ENCODE results near the gene MOCS1. TPM values are rescaled to one million over a fixed set of nuclear protein-coding genes. Genes with fewer than 3 reads are reported as not detected.
"Not testable (repeated sequence)": the region's sequence is repeated elsewhere in the genome, so short reads cannot be mapped to it uniquely, and the experiment has no call there.

MOCS1 gene
- total and polyA plus RNA-seq, 3 experiments from 2014 or later, result 0.53 to 0.78 (median 0.77) TPM

- H3K4me3 ChIP-seq (ENCODE audit: low read length); H3K4me3 Mint-ChIP-seq; POLR2A ChIA-PET; DNase-seq; H3K27ac ChIP-seq (ENCODE audit: low read depth, low read length); H3K27me3 ChIP-seq (ENCODE audit: insufficient read depth, low read length, poor library complexity, severe bottlenecking); H3K9me3 ChIP-seq (ENCODE audit: low read length); CTCF ChIA-PET; H3K4me1 ChIP-seq (ENCODE audit: insufficient read depth, low read length); H3K9me3 Mint-ChIP-seq; H3K36me3 Mint-ChIP-seq; H3K4me1 Mint-ChIP-seq; H3K27me3 Mint-ChIP-seq; H3K27ac Mint-ChIP-seq; H3K36me3 ChIP-seq (ENCODE audit: insufficient read depth, low read length): not testable (repeated sequence)
Observed at GRCh38 chr6:39972717-39973116, 38.5 kb upstream of the MOCS1 start.

- H3K27me3 Mint-ChIP-seq; H3K4me1 ChIP-seq (ENCODE audit: insufficient read depth, low read length); H3K9me3 Mint-ChIP-seq; H3K36me3 Mint-ChIP-seq; H3K4me3 ChIP-seq (ENCODE audit: low read length); H3K27ac ChIP-seq (ENCODE audit: low read depth, low read length); CTCF ChIA-PET; H3K4me3 Mint-ChIP-seq; H3K36me3 ChIP-seq (ENCODE audit: insufficient read depth, low read length); H3K9me3 ChIP-seq (ENCODE audit: low read length); H3K27me3 ChIP-seq (ENCODE audit: insufficient read depth, low read length, poor library complexity, severe bottlenecking); H3K4me1 Mint-ChIP-seq; H3K27ac Mint-ChIP-seq; DNase-seq; POLR2A ChIA-PET: not testable (repeated sequence)
Observed at GRCh38 chr6:39971131-39971530, 36.9 kb upstream of the MOCS1 start.

DNA sequence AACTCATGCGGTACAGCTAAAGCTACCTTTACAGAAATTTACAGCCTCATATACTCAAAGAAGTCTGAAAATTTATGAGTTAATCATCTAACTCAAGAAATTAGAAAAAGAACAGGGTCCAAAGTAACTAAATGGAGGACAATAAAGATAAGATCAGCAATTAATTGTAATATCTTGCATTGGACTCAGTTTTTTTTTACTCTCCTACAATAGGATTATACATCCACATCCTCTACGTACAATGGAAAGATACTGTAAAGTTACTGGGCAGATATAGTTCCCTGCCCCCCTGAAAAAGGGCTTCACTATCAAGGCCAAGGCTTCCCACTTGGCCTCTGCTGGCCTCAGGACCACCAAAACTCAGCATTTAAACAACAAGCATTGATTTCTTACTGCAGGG lies 31.5 kb upstream of the MOCS1 start:
- no peak overlapping the region for H3K4me3 ChIP-seq (ENCODE audit: low read length)
- H3K27ac Mint-ChIP-seq, result no peak overlapping the region
- no peak for DNase-seq
- ChIA-PET POLR2A (no interaction called here), CTCF (no interaction called here)
- no peaks in the 10 kb centered on the region for H3K36me3 Mint-ChIP-seq
- no peak overlapping the region for H3K4me3 Mint-ChIP-seq
- H3K27me3 ChIP-seq (ENCODE audit: insufficient read depth, low read length, poor library complexity, severe bottlenecking), result no peaks in the 10 kb centered on the region
- peaks cover 0 to 15% of the 10 kb centered on the region in 2 donors for H3K27me3 Mint-ChIP-seq
- no peak overlapping the region for H3K27ac ChIP-seq (ENCODE audit: low read depth, low read length)
- H3K9me3 ChIP-seq (ENCODE audit: low read length), result no peaks in the 10 kb centered on the region
- H3K36me3 ChIP-seq (ENCODE audit: insufficient read depth, low read length), result no peaks in the 10 kb centered on the region
- H3K4me1 Mint-ChIP-seq, result no peaks in the 10 kb centered on the region
- no peaks in the 10 kb centered on the region for H3K9me3 Mint-ChIP-seq
- H3K4me1 ChIP-seq (ENCODE audit: insufficient read depth, low read length), result no peaks in the 10 kb centered on the region

DNA sequence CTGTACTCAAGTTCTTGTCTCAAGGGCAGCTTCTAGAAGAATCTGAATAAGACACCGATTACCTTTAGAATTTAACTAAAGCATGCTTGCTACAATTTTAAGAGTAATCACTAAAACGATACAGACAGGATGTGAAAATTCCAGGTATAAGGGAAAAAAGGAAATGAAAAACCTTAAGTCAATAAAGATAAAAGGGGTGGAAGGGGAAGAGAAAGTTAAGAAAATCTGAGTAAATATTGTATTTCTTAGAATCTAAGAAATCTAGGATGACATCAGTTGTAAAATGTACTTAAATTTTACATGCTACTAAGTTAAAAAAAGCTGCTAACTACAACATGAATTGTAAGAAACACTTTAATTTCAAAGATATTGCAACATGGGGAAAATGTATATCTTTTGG lies 30.3 kb upstream of the MOCS1 start:
- Mint-ChIP-seq H3K4me3 (no peak overlapping the region), H3K9me3 (peaks cover 0 to 2% (median 0%) of the 10 kb centered on the region in 5 donors), H3K27me3 (peaks cover 0 to 15% of the 10 kb centered on the region in 2 donors), H3K4me1 (no peaks in the 10 kb centered on the region), H3K27ac (no peak overlapping the region), H3K36me3 (no peaks in the 10 kb centered on the region)
- no peaks in the 10 kb centered on the region for H3K4me1 ChIP-seq (ENCODE audit: insufficient read depth, low read length)
- H3K27me3 ChIP-seq (ENCODE audit: insufficient read depth, low read length, poor library complexity, severe bottlenecking), result no peaks in the 10 kb centered on the region
- H3K9me3 ChIP-seq (ENCODE audit: low read length), result no peaks in the 10 kb centered on the region
- DNase-seq, result no peak
- no peak overlapping the region for H3K27ac ChIP-seq (ENCODE audit: low read depth, low read length)
- POLR2A ChIA-PET, result no interaction called here
- CTCF ChIA-PET, result no interaction called here
- no peaks in the 10 kb centered on the region for H3K36me3 ChIP-seq (ENCODE audit: insufficient read depth, low read length)
- no peak overlapping the region for H3K4me3 ChIP-seq (ENCODE audit: low read length)

GRCh38 chr6:39964094-39964493 lies 29.8 kb upstream of the MOCS1 start:
- no peak for DNase-seq
- H3K36me3 ChIP-seq (ENCODE audit: insufficient read depth, low read length), result no peaks in the 10 kb centered on the region
- no peak overlapping the region for H3K4me3 ChIP-seq (ENCODE audit: low read length)
- no peaks in the 10 kb centered on the region for H3K27me3 ChIP-seq (ENCODE audit: insufficient read depth, low read length, poor library complexity, severe bottlenecking)
- Mint-ChIP-seq H3K4me1 (no peaks in the 10 kb centered on the region), H3K27me3 (peaks cover 0 to 18% of the 10 kb centered on the region in 2 donors), H3K36me3 (no peaks in the 10 kb centered on the region), H3K9me3 (peaks cover 0 to 2% (median 0%) of the 10 kb centered on the region in 5 donors), H3K27ac (no peak overlapping the region), H3K4me3 (no peak overlapping the region)
- no peak overlapping the region for H3K27ac ChIP-seq (ENCODE audit: low read depth, low read length)
- ChIA-PET CTCF (no interaction called here), POLR2A (no interaction called here)
- no peaks in the 10 kb centered on the region for H3K4me1 ChIP-seq (ENCODE audit: insufficient read depth, low read length)
- no peaks in the 10 kb centered on the region for H3K9me3 ChIP-seq (ENCODE audit: low read length)

GRCh38 chr6:39962831-39963230 lies 28.6 kb upstream of the MOCS1 start:
- Mint-ChIP-seq H3K9me3 (peaks cover 0 to 2% (median 0%) of the 10 kb centered on the region in 5 donors), H3K27ac (no peak overlapping the region), H3K36me3 (no peaks in the 10 kb centered on the region), H3K27me3 (peaks cover 0 to 18% of the 10 kb centered on the region in 2 donors), H3K4me3 (no peak overlapping the region), H3K4me1 (no peaks in the 10 kb centered on the region)
- H3K9me3 ChIP-seq (ENCODE audit: low read length), result no peaks in the 10 kb centered on the region
- no peak for DNase-seq
- H3K27ac ChIP-seq (ENCODE audit: low read depth, low read length), result no peak overlapping the region
- CTCF ChIA-PET, result no interaction called here
- no peaks in the 10 kb centered on the region for H3K27me3 ChIP-seq (ENCODE audit: insufficient read depth, low read length, poor library complexity, severe bottlenecking)
- H3K4me3 ChIP-seq (ENCODE audit: low read length), result no peak overlapping the region
- POLR2A ChIA-PET, result no interaction called here
- H3K36me3 ChIP-seq (ENCODE audit: insufficient read depth, low read length), result no peaks in the 10 kb centered on the region
- H3K4me1 ChIP-seq (ENCODE audit: insufficient read depth, low read length), result no peaks in the 10 kb centered on the region

DNA sequence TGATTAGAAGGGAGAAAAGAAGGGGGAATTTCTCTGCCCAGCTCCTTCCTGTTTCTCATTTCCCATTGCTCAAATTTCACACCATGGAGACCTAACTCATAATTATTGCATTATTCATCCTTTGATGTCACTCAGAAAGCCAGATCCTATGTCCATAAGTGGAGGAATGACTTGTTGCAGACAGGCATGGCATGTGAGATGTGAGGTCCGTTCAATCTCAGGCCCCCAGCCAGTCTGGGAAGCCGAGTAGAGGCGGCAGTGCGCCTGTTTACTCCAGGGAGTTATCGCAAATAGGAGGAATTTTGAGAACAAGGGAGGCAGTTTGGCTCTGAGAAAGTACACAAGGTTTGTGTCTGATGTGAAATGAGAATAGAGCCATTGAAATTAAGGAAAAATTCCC lies 26.9 kb upstream of the MOCS1 start:
- H3K9me3 Mint-ChIP-seq, result peaks cover 0 to 2% (median 0%) of the 10 kb centered on the region in 5 donors
- H3K4me1 Mint-ChIP-seq, result no peaks in the 10 kb centered on the region
- POLR2A ChIA-PET, result no interaction called here

GRCh38 chr6:39958947-39959346 lies 24.7 kb upstream of the MOCS1 start:
- DNase-seq, result no peak
- Histone ChIP-seq H3K36me3 (ENCODE audit: insufficient read depth, low read length) (no peaks in the 10 kb centered on the region), H3K27ac (ENCODE audit: low read depth, low read length) (no peak overlapping the region), H3K9me3 (ENCODE audit: low read length) (no peaks in the 10 kb centered on the region), H3K27me3 (ENCODE audit: insufficient read depth, low read length, poor library complexity, severe bottlenecking) (no peaks in the 10 kb centered on the region), H3K4me3 (ENCODE audit: low read length) (no peak overlapping the region), H3K4me1 (ENCODE audit: insufficient read depth, low read length) (no peaks in the 10 kb centered on the region)
- H3K4me3 Mint-ChIP-seq, result no peak overlapping the region
- peaks cover 2 to 10% of the 10 kb centered on the region in 2 donors for H3K27me3 Mint-ChIP-seq
- ChIA-PET CTCF (no interaction called here), POLR2A (no interaction called here)
- H3K36me3 Mint-ChIP-seq, result no peaks in the 10 kb centered on the region
- H3K9me3 Mint-ChIP-seq, result peaks cover 0 to 10% (median 0%) of the 10 kb centered on the region in 5 donors
- no peak overlapping the region for H3K27ac Mint-ChIP-seq
- H3K4me1 Mint-ChIP-seq, result no peaks in the 10 kb centered on the region

More for the DNA sequence above, 26.9 kb upstream of the MOCS1 start:
- Mint-ChIP-seq H3K4me3 (no peak overlapping the region), H3K27ac (no peak overlapping the region), H3K27me3 (peaks cover 0 to 18% of the 10 kb centered on the region in 2 donors), H3K36me3 (no peaks in the 10 kb centered on the region)
- H3K4me1 ChIP-seq (ENCODE audit: insufficient read depth, low read length), result no peaks in the 10 kb centered on the region
- H3K9me3 ChIP-seq (ENCODE audit: low read length), result no peaks in the 10 kb centered on the region
- no peak overlapping the region for H3K27ac ChIP-seq (ENCODE audit: low read depth, low read length)
- no peaks in the 10 kb centered on the region for H3K36me3 ChIP-seq (ENCODE audit: insufficient read depth, low read length)
- no peak overlapping the region for H3K4me3 ChIP-seq (ENCODE audit: low read length)
- H3K27me3 ChIP-seq (ENCODE audit: insufficient read depth, low read length, poor library complexity, severe bottlenecking), result no peaks in the 10 kb centered on the region
- CTCF ChIA-PET, result no interaction called here
- DNase-seq, result no peak

DNA sequence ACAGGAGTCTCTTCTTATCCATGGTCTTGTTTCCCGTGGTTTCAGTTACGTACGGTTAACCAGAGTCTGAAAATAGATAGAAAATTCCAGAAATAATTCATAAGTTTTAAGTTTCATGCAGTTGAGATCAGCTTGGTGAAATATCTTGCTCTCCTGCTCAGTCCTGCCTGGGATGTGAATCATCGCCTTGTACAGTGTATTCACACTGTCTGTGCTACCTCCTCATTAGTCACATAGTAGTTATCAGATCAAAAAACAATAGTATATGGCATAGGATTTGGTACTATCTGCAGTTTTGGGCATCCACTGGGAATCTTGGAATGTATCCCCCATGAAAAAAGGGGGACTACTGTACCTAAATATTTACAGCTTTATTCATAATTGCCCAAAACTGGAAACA lies 22.7 kb upstream of the MOCS1 start:
- no peak overlapping the region for H3K27ac Mint-ChIP-seq
- Histone ChIP-seq H3K4me1 (ENCODE audit: insufficient read depth, low read length) (no peaks in the 10 kb centered on the region), H3K36me3 (ENCODE audit: insufficient read depth, low read length) (no peaks in the 10 kb centered on the region), H3K27me3 (ENCODE audit: insufficient read depth, low read length, poor library complexity, severe bottlenecking) (no peaks in the 10 kb centered on the region), H3K27ac (ENCODE audit: low read depth, low read length) (no peak overlapping the region), H3K4me3 (ENCODE audit: low read length) (no peak overlapping the region), H3K9me3 (ENCODE audit: low read length) (no peaks in the 10 kb centered on the region)
- POLR2A ChIA-PET, result no interaction called here
- DNase-seq, result no peak
- peaks cover 2 to 3% of the 10 kb centered on the region in 2 donors for H3K27me3 Mint-ChIP-seq
- CTCF ChIA-PET, result no interaction called here
- H3K4me3 Mint-ChIP-seq, result no peak overlapping the region
- H3K9me3 Mint-ChIP-seq, result peaks cover 0 to 10% (median 0%) of the 10 kb centered on the region in 5 donors
- no peaks in the 10 kb centered on the region for H3K36me3 Mint-ChIP-seq
- no peaks in the 10 kb centered on the region for H3K4me1 Mint-ChIP-seq

All from CD8-positive, alpha-beta memory T cell (primary cell).